ENCODE data around the gene NET1. TPM values are rescaled to one million over a fixed set of nuclear protein-coding genes. Genes with fewer than 3 reads are reported as not detected.
"Not testable (repeated sequence)": the region's sequence is repeated elsewhere in the genome, so short reads cannot be mapped to it uniquely, and the experiment has no call there.

Gene NET1
- total RNA-seq, 2 experiments from 2014 or later = 29.9 to 38.6 TPM

- ChIA-PET POLR2A (no interaction called here), CTCF (no interaction called here)
- DNase-seq = no peak
- Mint-ChIP-seq H3K9me3 (ENCODE audit: insufficient read depth) (no peaks in the 10 kb centered on the region), H3K4me3 (no peak within 1 kb of the TSS), H3K36me3 (ENCODE audit: low read depth) (no peaks in the 10 kb centered on the region), H3K27me3 (ENCODE audit: low read depth) (peaks cover 30% of the 10 kb centered on the region), H3K4me1 (ENCODE audit: low read depth) (no peaks in the 10 kb centered on the region), H3K27ac (no peak within 1 kb of the TSS)
- ATAC-seq = no peak
These were observed 7.9 kb upstream of the NET1 start, which contains the start of gene TUBAL3 for GRCh38 chr10:5404208-5405041. Gene TUBAL3 (minus strand): TSS chr10:5404828. CDS start chr10:5404792, 36 bp downstream.

GRCh38 chr10:5406918-5407317 is 5.4 kb upstream of the NET1 start:
- Mint-ChIP-seq H3K27ac (no peak overlapping the region), H3K9me3 (ENCODE audit: insufficient read depth) (no peaks in the 10 kb centered on the region), H3K36me3 (ENCODE audit: low read depth) (no peaks in the 10 kb centered on the region), H3K27me3 (ENCODE audit: low read depth) (peaks cover 35% of the 10 kb centered on the region), H3K4me1 (ENCODE audit: low read depth) (peaks cover 1% of the 10 kb centered on the region), H3K4me3 (no peak overlapping the region)
- DNase-seq (no peak), ATAC-seq (no peak)
- ChIA-PET CTCF (interaction anchor here (0.7 to 1.1 kb wide), 2 partner anchors 88 to 557 kb away, joined by 3 to 4 read pairs; no protein-coding TSS in a partner anchor), POLR2A (no interaction called here)

- H3K36me3 Mint-ChIP-seq (ENCODE audit: low read depth); H3K9me3 Mint-ChIP-seq (ENCODE audit: insufficient read depth); POLR2A ChIA-PET; H3K27ac Mint-ChIP-seq; DNase-seq; ATAC-seq; H3K4me3 Mint-ChIP-seq; H3K4me1 Mint-ChIP-seq (ENCODE audit: low read depth): not testable (repeated sequence)
- H3K27me3 Mint-ChIP-seq (ENCODE audit: low read depth) = peaks cover 25% of the 10 kb centered on the region
- CTCF ChIA-PET = interaction anchor here (1.1 kb wide), 1 partner anchor 219 kb away, joined by 3 read pairs; no protein-coding TSS in a partner anchor
These were observed 1.6 kb upstream of the NET1 start for GRCh38 chr10:5410787-5411186.

GRCh38 chr10:5411941-5412276 is 448 bp upstream of the NET1 start:
- Mint-ChIP-seq H3K4me1 (ENCODE audit: low read depth) (peaks cover 8% of the 10 kb centered on the region), H3K4me3 (no peak overlapping the region), H3K27ac (peak overlapping the region; percentile 51), H3K27me3 (ENCODE audit: low read depth) (peaks cover 25% of the 10 kb centered on the region), H3K36me3 (ENCODE audit: low read depth) (peaks cover 8% of the 10 kb centered on the region), H3K9me3 (ENCODE audit: insufficient read depth) (no peaks in the 10 kb centered on the region)
- CTCF ChIA-PET = no interaction called here
- ATAC-seq (no peak), DNase-seq (no peak)
- POLR2A ChIA-PET = no interaction called here

GRCh38 chr10:5413012-5413938 is 918 bp downstream of the NET1 start:
- peak; percentile 11 for ATAC-seq
- CTCF ChIA-PET = interaction anchor here (0.7 to 1.5 kb wide), 6 partner anchors 23 to 598 kb away, joined by 3 to 9 read pairs (median 3); no protein-coding TSS in a partner anchor
- Mint-ChIP-seq H3K4me3 (no peak overlapping the region), H3K27ac (no peak overlapping the region), H3K27me3 (ENCODE audit: low read depth) (peaks cover 20% of the 10 kb centered on the region), H3K9me3 (ENCODE audit: insufficient read depth) (peaks cover 10% of the 10 kb centered on the region), H3K36me3 (ENCODE audit: low read depth) (peaks cover 18% of the 10 kb centered on the region), H3K4me1 (ENCODE audit: low read depth) (peaks cover 8% of the 10 kb centered on the region)
- no peak for DNase-seq
- POLR2A ChIA-PET = no interaction called here

- H3K27ac Mint-ChIP-seq = no peak overlapping the region
- H3K9me3 Mint-ChIP-seq (ENCODE audit: insufficient read depth) = peaks cover 31% of the 10 kb centered on the region
- peaks cover 39% of the 10 kb centered on the region for H3K36me3 Mint-ChIP-seq (ENCODE audit: low read depth)
- H3K4me1 Mint-ChIP-seq (ENCODE audit: low read depth) = peaks cover 7% of the 10 kb centered on the region
- CTCF ChIA-PET = interaction anchor here (2.4 kb wide), 1 partner anchor 17 kb away, joined by 10 read pairs; no protein-coding TSS in a partner anchor
- POLR2A ChIA-PET = no interaction called here
- H3K4me3 Mint-ChIP-seq = no peak overlapping the region
- ATAC-seq (no peak), DNase-seq (no peak)
- no peaks in the 10 kb centered on the region for H3K27me3 Mint-ChIP-seq (ENCODE audit: low read depth)
These were observed 4.6 kb downstream of the NET1 start for GRCh38 chr10:5416981-5417380.

- no peak for ATAC-seq
- Mint-ChIP-seq H3K9me3 (ENCODE audit: insufficient read depth) (peaks cover 31% of the 10 kb centered on the region), H3K27me3 (ENCODE audit: low read depth) (no peaks in the 10 kb centered on the region), H3K4me3 (no peak overlapping the region), H3K27ac (no peak overlapping the region), H3K4me1 (ENCODE audit: low read depth) (peaks cover 4% of the 10 kb centered on the region), H3K36me3 (ENCODE audit: low read depth) (peaks cover 40% of the 10 kb centered on the region)
- POLR2A ChIA-PET = no interaction called here
- CTCF ChIA-PET = interaction anchor here (2.0 to 2.4 kb wide), 2 partner anchors 14 to 15 kb away, joined by 4 to 10 read pairs; no protein-coding TSS in a partner anchor
- DNase-seq = no peak
These were observed 6.2 kb downstream of the NET1 start for GRCh38 chr10:5418584-5418983.

- no peaks in the 10 kb centered on the region for H3K27me3 Mint-ChIP-seq (ENCODE audit: low read depth)
- peaks cover 40% of the 10 kb centered on the region for H3K36me3 Mint-ChIP-seq (ENCODE audit: low read depth)
- no peak overlapping the region for H3K27ac Mint-ChIP-seq
These were observed 7.2 kb downstream of the NET1 start for GRCh38 chr10:5419466-5420094.

GRCh38 chr10:5423771-5424170 is 11.4 kb downstream of the NET1 start:
- Mint-ChIP-seq H3K27me3 (ENCODE audit: low read depth) (no peaks in the 10 kb centered on the region), H3K4me1 (ENCODE audit: low read depth) (peaks cover 1% of the 10 kb centered on the region), H3K36me3 (ENCODE audit: low read depth) (peaks cover 24% of the 10 kb centered on the region), H3K4me3 (no peak overlapping the region), H3K27ac (no peak overlapping the region), H3K9me3 (ENCODE audit: insufficient read depth) (peaks cover 16% of the 10 kb centered on the region)
- ChIA-PET POLR2A (no interaction called here), CTCF (interaction anchor here (1.2 to 2.0 kb wide), 5 partner anchors 10 to 609 kb away, joined by 3 to 9 read pairs (median 6); no protein-coding TSS in a partner anchor)
- ATAC-seq (no peak), DNase-seq (no peak)

More at GRCh38 chr10:5419466-5420094, 7.2 kb downstream of the NET1 start:
- ChIA-PET CTCF (interaction anchor here (1.1 to 2.0 kb wide), 2 partner anchors 13 to 14 kb away, joined by 4 to 5 read pairs; no protein-coding TSS in a partner anchor), POLR2A (no interaction called here)
- Mint-ChIP-seq H3K4me1 (ENCODE audit: low read depth) (peaks cover 4% of the 10 kb centered on the region), H3K9me3 (ENCODE audit: insufficient read depth) (peaks cover 31% of the 10 kb centered on the region), H3K4me3 (no peak overlapping the region)
- ATAC-seq (no peak), DNase-seq (no peak)

GRCh38 chr10:5424751-5425150 is 12.4 kb downstream of the NET1 start:
- Mint-ChIP-seq H3K4me3 (no peak overlapping the region), H3K36me3 (ENCODE audit: low read depth) (peaks cover 20% of the 10 kb centered on the region), H3K4me1 (ENCODE audit: low read depth) (no peaks in the 10 kb centered on the region), H3K9me3 (ENCODE audit: insufficient read depth) (peaks cover 6% of the 10 kb centered on the region), H3K27ac (no peak overlapping the region), H3K27me3 (ENCODE audit: low read depth) (no peaks in the 10 kb centered on the region)
- CTCF ChIA-PET = interaction anchor here (1.4 to 4.0 kb wide), 6 partner anchors 9 to 610 kb away, joined by 3 to 23 read pairs (median 8); no protein-coding TSS in a partner anchor
- ATAC-seq = no peak
- no peak for DNase-seq
- POLR2A ChIA-PET = interaction anchor here (0.5 to 0.6 kb wide), 2 partner anchors 10 to 570 kb away, joined by 3 read pairs; no protein-coding TSS in a partner anchor

GRCh38 chr10:5428133-5428532 is 15.8 kb downstream of the NET1 start:
- peaks cover 30% of the 10 kb centered on the region for H3K36me3 Mint-ChIP-seq (ENCODE audit: low read depth)
- H3K27me3 Mint-ChIP-seq (ENCODE audit: low read depth) = no peaks in the 10 kb centered on the region
- DNase-seq (no peak), ATAC-seq (no peak)
- H3K27ac Mint-ChIP-seq = no peak overlapping the region
- H3K4me3 Mint-ChIP-seq = no peak overlapping the region
- ChIA-PET POLR2A (no interaction called here), CTCF (interaction anchor here (0.6 to 4.0 kb wide), 2 partner anchors 578 to 613 kb away, joined by 3 to 23 read pairs; no protein-coding TSS in a partner anchor)
- H3K4me1 Mint-ChIP-seq (ENCODE audit: low read depth) = no peaks in the 10 kb centered on the region
- no peaks in the 10 kb centered on the region for H3K9me3 Mint-ChIP-seq (ENCODE audit: insufficient read depth)

Data from activated CD8-positive, alpha-beta T cell treated with anti-CD3 and anti-CD28 coated beads, Interleukin-2, amount 10 ng/mL, durations not matched to agents 7 days and 5 days (primary cell).